Muscle of back (tissue), 11 donors: Measurements from ENCODE around the gene JADE2. TPM values are rescaled to one million over a fixed set of nuclear protein-coding genes. Genes with fewer than 3 reads are reported as not detected.

ENCODE experiments used
- DNase-seq, 3 donors: peaks; one replicate each; pipeline versions ENCODE4 v3.0.0 to v3.0.0-alpha.2; 2013
- polyA plus RNA-seq, 10 donors: library from polyadenylated mRNA; unstranded; fragments of 120-200 nt; gene quantifications; one replicate each; pipeline ENCODE4 v1.2.1, GENCODE V29; 2013; ENCODE audit not compliant: insufficient read length in 10 of 10

JADE2 gene
- polyA plus RNA-seq, 10 donors, result 0.70 to 3.9 (median 1.5) TPM

- peak in 2 of 3 donors; percentile 26 to 66 for DNase-seq
Measured at GRCh38 chr5:134568761-134569695, 43.6 kb downstream of the JADE2 start.

- no peak for DNase-seq
Measured at GRCh38 chr5:134569758-134570364, 44.4 kb downstream of the JADE2 start.

- DNase-seq, result no peak
Measured at GRCh38 chr5:134570365-134570758, 44.9 kb downstream of the JADE2 start.

GRCh38 chr5:134570886-134571285 lies 45.4 kb downstream of the JADE2 start:
- DNase-seq, result no peak

GRCh38 chr5:134571693-134572405 lies 46.4 kb downstream of the JADE2 start:
- DNase-seq, result no peak

GRCh38 chr5:134572811-134573210 lies 47.3 kb downstream of the JADE2 start:
- no peak for DNase-seq

- DNase-seq, result no peak
Measured at GRCh38 chr5:134574521-134574920, 49.1 kb downstream of the JADE2 start.

GRCh38 chr5:134575316-134575715 lies 49.8 kb downstream of the JADE2 start:
- DNase-seq, result no peak

GRCh38 chr5:134576386-134577021 lies 51.0 kb downstream of the JADE2 start:
- no peak for DNase-seq

GRCh38 chr5:134577022-134577795 lies 51.7 kb downstream of the JADE2 start:
- no peak for DNase-seq

- peak; percentile 68 to 87 (median 78) for DNase-seq
Measured at GRCh38 chr5:134577796-134578577, 52.5 kb downstream of the JADE2 start.

GRCh38 chr5:134578578-134579283 lies 53.3 kb downstream of the JADE2 start:
- DNase-seq, result no peak

- DNase-seq, result no peak
Measured at GRCh38 chr5:134579284-134579771, 53.9 kb downstream of the JADE2 start.

GRCh38 chr5:134580001-134580460 lies 54.6 kb downstream of the JADE2 start:
- no peak for DNase-seq

- no peak for DNase-seq
Measured at GRCh38 chr5:134581241-134581981, 55.9 kb downstream of the JADE2 start.

GRCh38 chr5:134582281-134582680 lies 56.8 kb downstream of the JADE2 start:
- no peak for DNase-seq

- DNase-seq, result no peak
Measured at GRCh38 chr5:134582941-134583340, 57.5 kb downstream of the JADE2 start.

- DNase-seq, result no peak
Measured at GRCh38 chr5:134583766-134584165, 58.3 kb downstream of the JADE2 start.

- no peak for DNase-seq
Measured at GRCh38 chr5:134584662-134585061, 59.2 kb downstream of the JADE2 start.
